Measurements from ENCODE around the gene DHX57. TPM values are rescaled to one million over a fixed set of nuclear protein-coding genes. Genes with fewer than 3 reads are reported as not detected.

The DHX57 gene
- total and polyA plus RNA-seq, 8 donors = 14.7 to 42.8 (median 38.1) TPM

DNA sequence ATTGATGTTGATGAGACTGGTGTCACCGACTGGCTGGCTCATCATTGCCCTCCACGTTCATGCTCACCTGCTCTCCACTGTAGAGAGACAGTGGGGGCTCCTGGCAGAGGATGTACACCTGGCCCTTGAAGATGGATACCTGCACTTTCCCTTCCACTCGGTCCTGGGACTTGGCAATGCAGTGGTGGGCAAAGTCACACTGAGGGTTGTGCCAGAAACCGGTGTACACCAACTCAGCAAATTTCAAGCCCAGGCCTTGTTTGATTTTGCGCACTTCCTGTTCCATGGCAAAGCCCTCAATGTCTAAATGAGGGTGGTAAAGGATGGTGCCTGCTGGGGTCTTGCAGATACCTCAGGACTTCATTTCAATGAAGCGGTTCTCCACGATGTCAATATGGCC, 65.2 kb downstream of the DHX57 start:
- Histone ChIP-seq H3K27ac (no peak overlapping the region), H3K27me3 (no peaks in the 10 kb centered on the region), H3K4me1 (no peaks in the 10 kb centered on the region), H3K36me3 (peaks cover 0 to 59% of the 10 kb centered on the region in 2 donors), H3K4me3 (no peak overlapping the region), H3K9me3 (no peaks in the 10 kb centered on the region)
- ATAC-seq = no peak
- TF ChIP-seq, protein P1, sequence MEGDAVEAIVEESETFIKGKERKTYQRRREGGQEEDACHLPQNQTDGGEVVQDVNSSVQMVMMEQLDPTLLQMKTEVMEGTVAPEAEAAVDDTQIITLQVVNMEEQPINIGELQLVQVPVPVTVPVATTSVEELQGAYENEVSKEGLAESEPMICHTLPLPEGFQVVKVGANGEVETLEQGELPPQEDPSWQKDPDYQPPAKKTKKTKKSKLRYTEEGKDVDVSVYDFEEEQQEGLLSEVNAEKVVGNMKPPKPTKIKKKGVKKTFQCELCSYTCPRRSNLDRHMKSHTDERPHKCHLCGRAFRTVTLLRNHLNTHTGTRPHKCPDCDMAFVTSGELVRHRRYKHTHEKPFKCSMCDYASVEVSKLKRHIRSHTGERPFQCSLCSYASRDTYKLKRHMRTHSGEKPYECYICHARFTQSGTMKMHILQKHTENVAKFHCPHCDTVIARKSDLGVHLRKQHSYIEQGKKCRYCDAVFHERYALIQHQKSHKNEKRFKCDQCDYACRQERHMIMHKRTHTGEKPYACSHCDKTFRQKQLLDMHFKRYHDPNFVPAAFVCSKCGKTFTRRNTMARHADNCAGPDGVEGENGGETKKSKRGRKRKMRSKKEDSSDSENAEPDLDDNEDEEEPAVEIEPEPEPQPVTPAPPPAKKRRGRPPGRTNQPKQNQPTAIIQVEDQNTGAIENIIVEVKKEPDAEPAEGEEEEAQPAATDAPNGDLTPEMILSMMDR (IDR thresholded peaks at IDR 0.05) = no peak
- intact Hi-C loops (cut with DNase I) = no loop called here
- no peak for DNase-seq

DNA sequence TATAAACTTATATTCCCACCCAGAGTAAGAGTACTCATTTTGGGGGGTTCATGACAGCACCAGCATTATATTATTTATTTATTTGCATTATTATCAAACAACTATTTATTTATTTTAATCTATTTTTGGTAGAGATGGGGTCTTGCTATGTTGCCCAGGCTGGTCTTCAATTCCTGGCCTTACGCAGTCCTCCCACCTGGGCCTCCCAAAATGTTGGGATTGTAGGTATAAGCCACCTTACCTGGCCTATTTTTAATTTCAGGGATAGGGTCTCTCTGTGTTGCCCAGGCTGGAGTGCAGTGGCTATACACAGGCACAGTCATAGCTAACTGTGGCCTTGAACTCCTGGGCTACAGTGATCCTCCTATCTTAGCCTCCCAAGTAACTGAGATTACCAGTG, 67.1 kb downstream of the DHX57 start:
- no peaks in the 10 kb centered on the region for H3K4me1 ChIP-seq
- TF ChIP-seq, protein P1 (IDR thresholded peaks at IDR 0.05) = no peak
- ATAC-seq (no peak), DNase-seq (no peak)
- H3K4me3 ChIP-seq = no peak overlapping the region
- no peak overlapping the region for H3K27ac ChIP-seq
- no peaks in the 10 kb centered on the region for H3K27me3 ChIP-seq
- H3K9me3 ChIP-seq = no peaks in the 10 kb centered on the region
- peaks cover 0 to 43% of the 10 kb centered on the region in 2 donors for H3K36me3 ChIP-seq
- intact Hi-C loops (cut with DNase I) = no loop called here

DNA sequence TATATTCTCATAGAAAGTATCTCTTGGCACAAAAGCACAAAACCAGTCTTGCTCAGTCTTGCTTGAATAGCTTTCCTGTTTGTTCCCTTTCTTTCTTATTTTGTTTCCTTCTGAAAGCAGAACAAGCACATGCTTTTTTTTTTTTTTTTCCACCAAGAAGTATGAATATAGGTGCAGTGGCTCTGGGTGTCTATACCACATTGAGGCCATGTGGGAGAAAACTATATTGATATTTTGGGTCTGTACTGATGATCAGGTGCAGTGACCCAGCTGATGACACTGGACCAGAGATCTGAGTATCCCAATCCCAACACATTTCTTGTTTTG, 69.0 kb downstream of the DHX57 start:
- Histone ChIP-seq H3K27ac (no peak overlapping the region), H3K4me3 (no peak overlapping the region), H3K4me1 (no peaks in the 10 kb centered on the region), H3K27me3 (no peaks in the 10 kb centered on the region), H3K9me3 (no peaks in the 10 kb centered on the region), H3K36me3 (peaks cover 0 to 40% of the 10 kb centered on the region in 2 donors)
- TF ChIP-seq, protein P1 (IDR thresholded peaks at IDR 0.05) = no peak
- intact Hi-C loops (cut with DNase I) = no loop called here
- DNase-seq (no peak), ATAC-seq (no peak)

DNA sequence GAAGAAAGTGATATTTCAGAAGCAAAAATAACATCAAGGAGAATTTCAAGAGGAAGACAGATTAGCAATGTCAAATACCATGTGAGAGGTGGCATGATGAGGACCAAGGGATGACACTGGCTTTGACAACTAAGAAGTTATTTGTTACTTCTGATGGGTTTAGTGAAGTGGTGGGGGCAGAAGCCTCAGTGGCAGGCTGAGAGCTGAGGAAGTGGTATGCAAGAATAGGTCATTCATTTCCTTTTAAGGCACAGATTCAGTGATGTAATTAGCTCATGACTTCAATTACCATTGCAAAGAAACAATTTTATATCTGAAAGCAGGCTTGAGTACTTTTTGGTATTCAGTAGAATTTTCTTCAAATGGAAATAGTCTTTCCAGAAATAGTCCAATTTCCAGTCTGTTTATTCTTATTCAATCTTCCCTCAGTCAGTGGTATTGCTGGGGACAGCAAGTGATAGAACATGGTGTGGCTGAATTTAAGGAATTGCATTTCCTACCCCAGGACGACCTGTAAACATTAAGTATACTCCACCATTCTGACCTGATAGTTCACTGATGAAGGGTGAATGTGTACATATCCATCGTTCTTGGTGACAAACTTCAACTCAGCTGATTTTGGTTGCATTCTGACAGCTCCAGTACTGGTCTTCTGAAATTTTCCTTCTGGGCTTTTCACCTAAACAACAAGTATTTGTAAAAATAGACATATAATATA, 69.6 kb downstream of the DHX57 start:
- Histone ChIP-seq H3K4me1 (no peaks in the 10 kb centered on the region), H3K9me3 (no peaks in the 10 kb centered on the region), H3K27me3 (no peaks in the 10 kb centered on the region), H3K4me3 (no peak overlapping the region), H3K36me3 (peaks cover 0 to 40% of the 10 kb centered on the region in 2 donors), H3K27ac (no peak overlapping the region)
- TF ChIP-seq, protein P1 (IDR thresholded peaks at IDR 0.05) = no peak
- ATAC-seq (peak; percentile 45), DNase-seq (no peak)
- intact Hi-C loops (cut with DNase I) = no loop called here

DNA sequence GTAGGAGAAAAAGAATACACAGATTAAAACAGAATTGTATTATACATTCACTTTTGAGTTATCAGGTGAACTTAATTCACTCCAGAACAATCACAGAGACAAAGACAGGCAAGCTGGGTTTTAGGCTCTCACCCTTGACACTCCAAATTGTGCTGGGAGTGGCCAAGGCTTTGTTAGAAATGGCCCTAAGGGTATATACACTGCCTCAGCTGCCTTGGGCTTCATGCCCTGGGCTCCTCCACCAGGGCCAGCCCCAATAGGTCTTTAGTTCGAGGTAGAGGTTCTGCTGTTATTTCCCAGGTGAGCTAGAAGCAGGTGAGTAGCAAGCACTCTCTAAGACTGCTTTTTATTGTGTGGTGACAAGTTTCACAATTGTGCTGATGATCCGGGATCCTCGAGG, 77.8 kb downstream of the DHX57 start:
- intact Hi-C loops (cut with DNase I) = no loop called here
- ATAC-seq (no peak), DNase-seq (no peak)
- TF ChIP-seq, protein P1 (IDR thresholded peaks at IDR 0.05) = no peak
- H3K36me3 ChIP-seq = peaks cover 0 to 32% of the 10 kb centered on the region in 2 donors
- no peak overlapping the region for H3K4me3 ChIP-seq
- no peaks in the 10 kb centered on the region for H3K4me1 ChIP-seq
- no peaks in the 10 kb centered on the region for H3K9me3 ChIP-seq
- H3K27me3 ChIP-seq = no peaks in the 10 kb centered on the region
- no peak overlapping the region for H3K27ac ChIP-seq
